ENCODE data around the gene BCL7C. TPM values are rescaled to one million over a fixed set of nuclear protein-coding genes. Genes with fewer than 3 reads are reported as not detected.
A peak's percentile ranks its signal among the peaks of the same experiment; 100 is the strongest.

Gene BCL7C
- total and polyA plus RNA-seq, 5 donors from 2014 or later, result 22.9 to 43.7 (median 39.0) TPM

- DNase-seq, result peak in 1 of 3 donors; percentile 55
Observed at GRCh38 chr16:30903596-30903995, 9.7 kb upstream of the BCL7C start.

GRCh38 chr16:30903002-30903401, 9.1 kb upstream of the BCL7C start:
- Mint-ChIP-seq H3K9me3 (no peaks in the 10 kb centered on the region), H3K27ac (peak overlapping the region; percentile 95 to 99 (median 97)), H3K4me1 (peaks cover 4 to 37% (median 20%) of the 10 kb centered on the region in 4 donors), H3K4me3 (peak overlapping the region; percentile 92 to 97 (median 94)), H3K27me3 (no peaks in the 10 kb centered on the region), H3K36me3 (no peaks in the 10 kb centered on the region)
- H3K4me3 ChIP-seq (ENCODE audit: low read depth, low read length), result no peak overlapping the region
- no peaks in the 10 kb centered on the region for H3K36me3 ChIP-seq (ENCODE audit: control insufficient read depth, insufficient read depth, low read length)
- H3K4me1 ChIP-seq (ENCODE audit: control insufficient read depth, insufficient read depth, low read length, poor library complexity, severe bottlenecking), result peaks cover 24% of the 10 kb centered on the region
- ATAC-seq (ENCODE audit: low read depth in 2 of 2), result peak in 1 of 2 donors; percentile 15
- H3K9me3 ChIP-seq (ENCODE audit: control insufficient read depth in 2 of 2, low read length in 2 of 2), result no peaks in the 10 kb centered on the region
- H3K27ac ChIP-seq (ENCODE audit: insufficient read depth, low read length, poor library complexity, severe bottlenecking), result peak overlapping the region; percentile 69
- peak in 1 of 3 donors; percentile 70 for DNase-seq
- H3K27me3 ChIP-seq (ENCODE audit: control insufficient read depth, insufficient read depth, low read length), result no peaks in the 10 kb centered on the region

More at GRCh38 chr16:30903596-30903995, 9.7 kb upstream of the BCL7C start:
- peak overlapping the region; percentile 0 to 92 (median 76) for H3K4me3 Mint-ChIP-seq
- Histone ChIP-seq H3K27me3 (ENCODE audit: control insufficient read depth, insufficient read depth, low read length) (no peaks in the 10 kb centered on the region), H3K9me3 (ENCODE audit: control insufficient read depth in 2 of 2, low read length in 2 of 2) (no peaks in the 10 kb centered on the region), H3K4me1 (ENCODE audit: control insufficient read depth, insufficient read depth, low read length, poor library complexity, severe bottlenecking) (peaks cover 24% of the 10 kb centered on the region), H3K4me3 (ENCODE audit: low read depth, low read length) (no peak overlapping the region), H3K27ac (ENCODE audit: insufficient read depth, low read length, poor library complexity, severe bottlenecking) (peak overlapping the region; percentile 69), H3K36me3 (ENCODE audit: control insufficient read depth, insufficient read depth, low read length) (no peaks in the 10 kb centered on the region)
- peaks cover 4 to 37% (median 20%) of the 10 kb centered on the region in 4 donors for H3K4me1 Mint-ChIP-seq
- no peaks in the 10 kb centered on the region for H3K36me3 Mint-ChIP-seq
- no peaks in the 10 kb centered on the region for H3K27me3 Mint-ChIP-seq
- no peak for ATAC-seq (ENCODE audit: low read depth in 2 of 2)
- peak overlapping the region; percentile 84 to 95 (median 93) for H3K27ac Mint-ChIP-seq
- no peaks in the 10 kb centered on the region for H3K9me3 Mint-ChIP-seq

GRCh38 chr16:30902029-30902972, 8.4 kb upstream of the BCL7C start:
- H3K27ac Mint-ChIP-seq, result peak overlapping the region; percentile 95 to 99 (median 97)
- peak; percentile 82 to 86 for ATAC-seq (ENCODE audit: low read depth in 2 of 2)
- DNase-seq, result peak; percentile 34 to 73 (median 64)

GRCh38 chr16:30901201-30902028, 7.5 kb upstream of the BCL7C start:
- ATAC-seq (ENCODE audit: low read depth in 2 of 2) (no peak), DNase-seq (peak in 2 of 3 donors; percentile 20 to 68)
- no peaks in the 10 kb centered on the region for H3K27me3 Mint-ChIP-seq
- Histone ChIP-seq H3K27ac (ENCODE audit: insufficient read depth, low read length, poor library complexity, severe bottlenecking) (peak overlapping the region; percentile 47), H3K4me3 (ENCODE audit: low read depth, low read length) (peak overlapping the region; percentile 72), H3K36me3 (ENCODE audit: control insufficient read depth, insufficient read depth, low read length) (no peaks in the 10 kb centered on the region), H3K27me3 (ENCODE audit: control insufficient read depth, insufficient read depth, low read length) (no peaks in the 10 kb centered on the region), H3K9me3 (ENCODE audit: control insufficient read depth in 2 of 2, low read length in 2 of 2) (no peaks in the 10 kb centered on the region), H3K4me1 (ENCODE audit: control insufficient read depth, insufficient read depth, low read length, poor library complexity, severe bottlenecking) (peaks cover 32% of the 10 kb centered on the region)
- H3K27ac Mint-ChIP-seq, result peak overlapping the region in 2 of 3 donors; percentile 52 to 64
- no peaks in the 10 kb centered on the region for H3K36me3 Mint-ChIP-seq
- peak overlapping the region; percentile 73 to 93 (median 82) for H3K4me3 Mint-ChIP-seq
- H3K4me1 Mint-ChIP-seq, result peaks cover 8 to 46% (median 22%) of the 10 kb centered on the region in 4 donors
- no peaks in the 10 kb centered on the region for H3K9me3 Mint-ChIP-seq

More at GRCh38 chr16:30902029-30902972, 8.4 kb upstream of the BCL7C start:
- Mint-ChIP-seq H3K27me3 (no peaks in the 10 kb centered on the region), H3K36me3 (no peaks in the 10 kb centered on the region), H3K9me3 (no peaks in the 10 kb centered on the region), H3K4me3 (peak overlapping the region; percentile 92 to 97 (median 94)), H3K4me1 (peaks cover 5 to 39% (median 20%) of the 10 kb centered on the region in 4 donors)
- no peaks in the 10 kb centered on the region for H3K36me3 ChIP-seq (ENCODE audit: control insufficient read depth, insufficient read depth, low read length)
- peak overlapping the region; percentile 69 for H3K27ac ChIP-seq (ENCODE audit: insufficient read depth, low read length, poor library complexity, severe bottlenecking)
- peaks cover 25% of the 10 kb centered on the region for H3K4me1 ChIP-seq (ENCODE audit: control insufficient read depth, insufficient read depth, low read length, poor library complexity, severe bottlenecking)
- peak overlapping the region; percentile 72 for H3K4me3 ChIP-seq (ENCODE audit: low read depth, low read length)
- H3K27me3 ChIP-seq (ENCODE audit: control insufficient read depth, insufficient read depth, low read length), result no peaks in the 10 kb centered on the region
- no peaks in the 10 kb centered on the region for H3K9me3 ChIP-seq (ENCODE audit: control insufficient read depth in 2 of 2, low read length in 2 of 2)

- peaks cover 11 to 54% (median 26%) of the 10 kb centered on the region in 4 donors for H3K4me1 Mint-ChIP-seq
- Histone ChIP-seq H3K27ac (ENCODE audit: insufficient read depth, low read length, poor library complexity, severe bottlenecking) (no peak overlapping the region), H3K4me3 (ENCODE audit: low read depth, low read length) (no peak overlapping the region), H3K4me1 (ENCODE audit: control insufficient read depth, insufficient read depth, low read length, poor library complexity, severe bottlenecking) (peaks cover 37% of the 10 kb centered on the region), H3K27me3 (ENCODE audit: control insufficient read depth, insufficient read depth, low read length) (no peaks in the 10 kb centered on the region), H3K9me3 (ENCODE audit: control insufficient read depth in 2 of 2, low read length in 2 of 2) (no peaks in the 10 kb centered on the region), H3K36me3 (ENCODE audit: control insufficient read depth, insufficient read depth, low read length) (no peaks in the 10 kb centered on the region)
- H3K27me3 Mint-ChIP-seq, result no peaks in the 10 kb centered on the region
- ATAC-seq (ENCODE audit: low read depth in 2 of 2), result no peak
- DNase-seq, result no peak
- no peak overlapping the region for H3K27ac Mint-ChIP-seq
- H3K9me3 Mint-ChIP-seq, result no peaks in the 10 kb centered on the region
- peak overlapping the region in 2 of 4 donors; percentile 73 to 93 for H3K4me3 Mint-ChIP-seq
- H3K36me3 Mint-ChIP-seq, result no peaks in the 10 kb centered on the region
Observed at GRCh38 chr16:30900588-30900987, 6.7 kb upstream of the BCL7C start.

GRCh38 chr16:30899794-30900193, 5.9 kb upstream of the BCL7C start:
- DNase-seq (no peak), ATAC-seq (ENCODE audit: low read depth in 2 of 2) (no peak)
- no peaks in the 10 kb centered on the region for H3K9me3 ChIP-seq (ENCODE audit: control insufficient read depth in 2 of 2, low read length in 2 of 2)
- no peaks in the 10 kb centered on the region for H3K27me3 ChIP-seq (ENCODE audit: control insufficient read depth, insufficient read depth, low read length)
- no peak overlapping the region for H3K4me3 ChIP-seq (ENCODE audit: low read depth, low read length)
- H3K4me1 Mint-ChIP-seq, result peaks cover 17 to 60% (median 29%) of the 10 kb centered on the region in 4 donors
- H3K4me1 ChIP-seq (ENCODE audit: control insufficient read depth, insufficient read depth, low read length, poor library complexity, severe bottlenecking), result peaks cover 37% of the 10 kb centered on the region
- no peaks in the 10 kb centered on the region for H3K36me3 Mint-ChIP-seq
- no peaks in the 10 kb centered on the region for H3K27me3 Mint-ChIP-seq
- H3K36me3 ChIP-seq (ENCODE audit: control insufficient read depth, insufficient read depth, low read length), result no peaks in the 10 kb centered on the region
- H3K27ac Mint-ChIP-seq, result peak overlapping the region in 1 of 3 donors; percentile 77
- no peak overlapping the region for H3K27ac ChIP-seq (ENCODE audit: insufficient read depth, low read length, poor library complexity, severe bottlenecking)
- no peaks in the 10 kb centered on the region for H3K9me3 Mint-ChIP-seq
- H3K4me3 Mint-ChIP-seq, result peak overlapping the region in 1 of 4 donors; percentile 73
